HFFc6 (cell line): ENCODE results near the gene ADAM15. TPM values are rescaled to one million over a fixed set of nuclear protein-coding genes. Genes with fewer than 3 reads are reported as not detected.

ENCODE experiments used
- DNase-seq: peaks from one replicate; pipeline ENCODE4 v3.0.0-alpha.2; 2018
- H3K27ac Mint-ChIP-seq: 2 replicates; pipeline ENCODE4 v1.8.0; 2020; ENCODE audit warnings: mild to moderate bottlenecking, mixed read lengths
- H3K27me3 Mint-ChIP-seq: 2 replicates; pipeline ENCODE4 v1.8.0; 2021; ENCODE audit warnings: mild to moderate bottlenecking, moderate library complexity, mixed read lengths; ENCODE audit not compliant: insufficient read depth
- H3K36me3 Mint-ChIP-seq: 2 replicates; pipeline ENCODE4 v1.8.0; 2021; ENCODE audit warnings: low read depth, mixed read lengths
- H3K4me1 Mint-ChIP-seq: 2 replicates; pipeline ENCODE4 v1.8.0; 2020; ENCODE audit warnings: low read depth, mixed read lengths
- H3K4me3 Mint-ChIP-seq: 2 replicates; pipeline ENCODE4 v1.8.0; 2020; ENCODE audit warnings: mild to moderate bottlenecking, moderate library complexity, mixed read lengths
- H3K9me3 Mint-ChIP-seq: 2 replicates; pipeline ENCODE4 v1.8.0; 2020; ENCODE audit warnings: mild to moderate bottlenecking, mixed read lengths
- total RNA-seq, 6 experiments: library from RNA; stranded (reverse); fragmentation: NEBNext Ultra II Directional; extraction: Animal tissue kit (Norgen Biotek cat#: 25700); gene quantifications; 2 replicates in 1 of 6; 3 replicates in 5 of 6; pipeline ENCODE4 v1.2.3, GENCODE V29; 2021
- TF ChIP-seq, protein P1 (sequence below): fragments of 200-600 bp; sonication (generic); IDR thresholded peaks from 2 replicates; pipeline ENCODE4 v1.5.0; 2021; ENCODE audit warnings: antibody characterized with exemption, mild to moderate bottlenecking

ADAM15 gene
- total RNA-seq, 6 experiments from 2014 or later = 51.1 to 66.9 (median 63.7) TPM

DNA sequence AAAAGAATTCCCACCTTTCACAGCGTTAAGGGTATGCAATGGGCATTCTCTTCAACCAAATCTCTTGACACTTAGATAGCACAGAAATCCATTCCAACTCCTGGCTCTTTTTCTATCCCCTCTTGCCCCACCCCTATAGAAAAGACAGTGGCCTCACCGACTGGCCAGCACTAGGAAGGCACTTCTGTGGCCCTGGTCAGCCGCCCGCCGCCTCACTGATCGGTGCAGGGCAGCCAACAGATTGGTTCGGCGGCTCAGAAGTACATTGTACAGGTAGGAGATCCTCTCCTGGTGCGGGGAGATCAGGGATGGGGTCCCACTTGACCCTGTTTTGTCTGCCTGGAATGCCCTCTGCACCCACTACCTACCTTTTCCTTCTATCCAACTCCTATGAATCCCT is 26.8 kb upstream of the ADAM15 start:
- H3K9me3 Mint-ChIP-seq = no peaks in the 10 kb centered on the region
- TF ChIP-seq, protein P1, sequence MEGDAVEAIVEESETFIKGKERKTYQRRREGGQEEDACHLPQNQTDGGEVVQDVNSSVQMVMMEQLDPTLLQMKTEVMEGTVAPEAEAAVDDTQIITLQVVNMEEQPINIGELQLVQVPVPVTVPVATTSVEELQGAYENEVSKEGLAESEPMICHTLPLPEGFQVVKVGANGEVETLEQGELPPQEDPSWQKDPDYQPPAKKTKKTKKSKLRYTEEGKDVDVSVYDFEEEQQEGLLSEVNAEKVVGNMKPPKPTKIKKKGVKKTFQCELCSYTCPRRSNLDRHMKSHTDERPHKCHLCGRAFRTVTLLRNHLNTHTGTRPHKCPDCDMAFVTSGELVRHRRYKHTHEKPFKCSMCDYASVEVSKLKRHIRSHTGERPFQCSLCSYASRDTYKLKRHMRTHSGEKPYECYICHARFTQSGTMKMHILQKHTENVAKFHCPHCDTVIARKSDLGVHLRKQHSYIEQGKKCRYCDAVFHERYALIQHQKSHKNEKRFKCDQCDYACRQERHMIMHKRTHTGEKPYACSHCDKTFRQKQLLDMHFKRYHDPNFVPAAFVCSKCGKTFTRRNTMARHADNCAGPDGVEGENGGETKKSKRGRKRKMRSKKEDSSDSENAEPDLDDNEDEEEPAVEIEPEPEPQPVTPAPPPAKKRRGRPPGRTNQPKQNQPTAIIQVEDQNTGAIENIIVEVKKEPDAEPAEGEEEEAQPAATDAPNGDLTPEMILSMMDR = no peak
- H3K27ac Mint-ChIP-seq = no peak overlapping the region
- peaks cover 5% of the 10 kb centered on the region for H3K27me3 Mint-ChIP-seq
- DNase-seq = no peak
- no peak overlapping the region for H3K4me3 Mint-ChIP-seq
- no peaks in the 10 kb centered on the region for H3K36me3 Mint-ChIP-seq
- H3K4me1 Mint-ChIP-seq = peaks cover 22% of the 10 kb centered on the region

DNA sequence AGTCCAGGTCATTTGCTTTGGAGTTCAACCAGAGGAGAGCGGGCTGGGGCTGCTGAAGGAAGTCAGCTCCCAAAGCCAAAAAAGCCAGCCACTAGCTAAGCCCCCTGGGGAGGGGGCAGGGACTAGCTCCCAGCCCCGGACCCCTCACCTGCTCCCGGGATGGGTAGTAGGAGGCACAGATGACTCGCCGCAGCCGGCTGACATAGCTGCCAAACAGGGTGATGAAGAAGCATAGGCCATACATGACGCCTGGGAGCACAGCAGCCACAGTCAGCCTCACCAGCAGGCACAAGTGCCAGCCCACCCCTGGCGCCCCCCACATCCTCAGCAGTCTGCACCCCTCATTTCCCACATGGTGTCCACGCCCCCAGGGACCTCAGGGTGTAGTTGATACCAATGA is 25.0 kb upstream of the ADAM15 start:
- DNase-seq = no peak
- Mint-ChIP-seq H3K4me1 (peaks cover 12% of the 10 kb centered on the region), H3K4me3 (no peak overlapping the region), H3K27ac (no peak overlapping the region), H3K27me3 (peaks cover 7% of the 10 kb centered on the region), H3K36me3 (no peaks in the 10 kb centered on the region), H3K9me3 (no peaks in the 10 kb centered on the region)
- TF ChIP-seq, protein P1 = no peak

GRCh38 chr1:155026588-155026987 is 24.5 kb upstream of the ADAM15 start:
- TF ChIP-seq, protein P1 = no peak
- peaks cover 8% of the 10 kb centered on the region for H3K27me3 Mint-ChIP-seq
- H3K4me3 Mint-ChIP-seq = no peak overlapping the region
- no peaks in the 10 kb centered on the region for H3K36me3 Mint-ChIP-seq
- no peaks in the 10 kb centered on the region for H3K9me3 Mint-ChIP-seq
- no peak overlapping the region for H3K27ac Mint-ChIP-seq
- peaks cover 12% of the 10 kb centered on the region for H3K4me1 Mint-ChIP-seq
- peak; percentile 29 for DNase-seq

GRCh38 chr1:155029513-155030242 is 21.4 kb upstream of the ADAM15 start:
- peaks cover 6% of the 10 kb centered on the region; the same call in 1 of the 2 replicates for H3K4me1 Mint-ChIP-seq
- no peaks in the 10 kb centered on the region for H3K9me3 Mint-ChIP-seq
- H3K27me3 Mint-ChIP-seq = peaks cover 30% of the 10 kb centered on the region
- no peak overlapping the region for H3K27ac Mint-ChIP-seq
- TF ChIP-seq, protein P1 = no peak
- DNase-seq = no peak
- H3K4me3 Mint-ChIP-seq = no peak overlapping the region
- H3K36me3 Mint-ChIP-seq = no peaks in the 10 kb centered on the region

GRCh38 chr1:155030243-155030795 is 20.8 kb upstream of the ADAM15 start:
- Mint-ChIP-seq H3K27ac (no peak overlapping the region), H3K27me3 (peaks cover 37% of the 10 kb centered on the region), H3K4me1 (peaks cover 6% of the 10 kb centered on the region; the same call in 1 of the 2 replicates), H3K9me3 (no peaks in the 10 kb centered on the region), H3K4me3 (no peak overlapping the region), H3K36me3 (no peaks in the 10 kb centered on the region)
- no peak for DNase-seq
- TF ChIP-seq, protein P1 = no peak
